HG03135 (cell line): Measurements from ENCODE around the gene GNAL.
A peak's percentile ranks its signal among the peaks of the same experiment; 100 is the strongest.
"Not testable (repeated sequence)": the region's sequence is repeated elsewhere in the genome, so short reads cannot be mapped to it uniquely, and the experiment has no call there.

ENCODE experiments used
- ATAC-seq: cut with Tn5 transposase; IDR thresholded peaks from one replicate; pipeline ENCODE4 v1.9.1; 2021; ENCODE audit warnings: mild to moderate bottlenecking, moderate library complexity; ENCODE audit not compliant: unreplicated experiment

Gene GNAL

GRCh38 chr18:11901826-11902438 lies 212.9 kb downstream of the GNAL start:
- ATAC-seq: no peak

- ATAC-seq: no peak
These were observed 213.6 kb downstream of the GNAL start for GRCh38 chr18:11902522-11903292.

- no peak for ATAC-seq
These were observed 216.5 kb downstream of the GNAL start for GRCh38 chr18:11905613-11906012.

- no peak for ATAC-seq
These were observed 217.1 kb downstream of the GNAL start for GRCh38 chr18:11906176-11906575.

- no peak for ATAC-seq
These were observed 218.1 kb downstream of the GNAL start for GRCh38 chr18:11906926-11907874.

- peak; percentile 81 for ATAC-seq
These were observed 219.4 kb downstream of the GNAL start, which contains the start of gene MPPE1 for GRCh38 chr18:11908182-11909060. Gene MPPE1, minus strand, starts transcription at chr18:11908317. Its CDS starts 11,053 bp downstream, at chr18:11897264.

- no peak for ATAC-seq
These were observed 220.0 kb downstream of the GNAL start for GRCh38 chr18:11909061-11909455.

- no peak for ATAC-seq
These were observed 220.5 kb downstream of the GNAL start for GRCh38 chr18:11909591-11910026.

- ATAC-seq: not testable (repeated sequence)
These were observed 227.8 kb downstream of the GNAL start for GRCh38 chr18:11916880-11917279.

GRCh38 chr18:11919522-11919921 lies 230.5 kb downstream of the GNAL start:
- not testable (repeated sequence) for ATAC-seq

- no peak for ATAC-seq
These were observed 234.4 kb downstream of the GNAL start for GRCh38 chr18:11923450-11923849.

GRCh38 chr18:11925800-11926481 lies 236.9 kb downstream of the GNAL start:
- no peak for ATAC-seq

- no peak for ATAC-seq
These were observed 238.4 kb downstream of the GNAL start for GRCh38 chr18:11927497-11927896.

GRCh38 chr18:11932393-11932792 lies 243.3 kb downstream of the GNAL start:
- no peak for ATAC-seq
